ENCODE measurements around the gene FKBP5. TPM values are rescaled to one million over a fixed set of nuclear protein-coding genes. Genes with fewer than 3 reads are reported as not detected.

Gene FKBP5
- total RNA-seq, 3 donors from 2014 or later = 167 to 970 (median 266) TPM

- H3K27me3 ChIP-seq = no peaks in the 10 kb centered on the region
- H3K4me1 ChIP-seq = peaks cover 0 to 2% of the 10 kb centered on the region in 2 donors
- no peaks in the 10 kb centered on the region for H3K9me3 ChIP-seq
- TF ChIP-seq POLR2A (IDR thresholded peaks at IDR 0.05) (no peak), CTCF (IDR thresholded peaks at IDR 0.05) (no peak), POLR2AphosphoS5 (IDR thresholded peaks at IDR 0.05) (no peak)
- peak overlapping the region in 1 of 2 donors; percentile 94 for H3K27ac ChIP-seq
- H3K4me3 ChIP-seq = peak overlapping the region; percentile 76 to 99 (median 86)
- intact Hi-C loops (cut with DNase I; ENCODE audit: low total_unique reads) = loop anchor here (2.0 to 5.0 kb wide), 2 partner anchors 44 to 866 kb away; no protein-coding TSS in a partner anchor
- no peak for DNase-seq (ENCODE audit: low spot score in 2 of 2)
- H3K36me3 ChIP-seq = no peaks in the 10 kb centered on the region
These were observed 2.3 kb downstream of the FKBP5 start for GRCh38 chr6:35686436-35686835.

GRCh38 chr6:35683267-35683666 is 5.4 kb downstream of the FKBP5 start:
- intact Hi-C loops (cut with DNase I; ENCODE audit: low total_unique reads) = no loop called here
- Histone ChIP-seq H3K4me1 (no peaks in the 10 kb centered on the region), H3K27ac (no peak overlapping the region), H3K27me3 (no peaks in the 10 kb centered on the region), H3K4me3 (no peak overlapping the region), H3K36me3 (no peaks in the 10 kb centered on the region), H3K9me3 (no peaks in the 10 kb centered on the region)
- no peak for TF ChIP-seq CTCF (IDR thresholded peaks at IDR 0.05)
- no peak for TF ChIP-seq POLR2AphosphoS5 (IDR thresholded peaks at IDR 0.05)
- TF ChIP-seq POLR2A (IDR thresholded peaks at IDR 0.05) = no peak
- no peak for DNase-seq (ENCODE audit: low spot score in 2 of 2)

- Histone ChIP-seq H3K36me3 (no peaks in the 10 kb centered on the region), H3K27ac (no peak overlapping the region), H3K27me3 (no peaks in the 10 kb centered on the region), H3K9me3 (no peaks in the 10 kb centered on the region), H3K4me3 (no peak overlapping the region), H3K4me1 (no peaks in the 10 kb centered on the region)
- DNase-seq (ENCODE audit: low spot score in 2 of 2) = no peak
- intact Hi-C loops (cut with DNase I; ENCODE audit: low total_unique reads) = no loop called here
- TF ChIP-seq POLR2AphosphoS5 (IDR thresholded peaks at IDR 0.05) = no peak
- TF ChIP-seq POLR2A (IDR thresholded peaks at IDR 0.05) = no peak
- no peak for TF ChIP-seq CTCF (IDR thresholded peaks at IDR 0.05)
These were observed 7.4 kb downstream of the FKBP5 start for GRCh38 chr6:35681298-35681697.

GRCh38 chr6:35679399-35679798 is 9.3 kb downstream of the FKBP5 start:
- Histone ChIP-seq H3K36me3 (no peaks in the 10 kb centered on the region), H3K9me3 (no peaks in the 10 kb centered on the region), H3K4me1 (no peaks in the 10 kb centered on the region), H3K27ac (no peak overlapping the region), H3K4me3 (no peak overlapping the region), H3K27me3 (no peaks in the 10 kb centered on the region)
- intact Hi-C loops (cut with DNase I; ENCODE audit: low total_unique reads) = no loop called here
- TF ChIP-seq POLR2AphosphoS5 (IDR thresholded peaks at IDR 0.05) (no peak), POLR2A (IDR thresholded peaks at IDR 0.05) (no peak), CTCF (IDR thresholded peaks at IDR 0.05) (no peak)
- no peak for DNase-seq (ENCODE audit: low spot score in 2 of 2)

- H3K9me3 ChIP-seq = no peaks in the 10 kb centered on the region
- no peaks in the 10 kb centered on the region for H3K4me1 ChIP-seq
- H3K4me3 ChIP-seq = no peak overlapping the region
- intact Hi-C loops (cut with DNase I; ENCODE audit: low total_unique reads) = no loop called here
- TF ChIP-seq POLR2A (IDR thresholded peaks at IDR 0.05) (no peak), POLR2AphosphoS5 (IDR thresholded peaks at IDR 0.05) (no peak), CTCF (IDR thresholded peaks at IDR 0.05) (no peak)
- H3K27me3 ChIP-seq = no peaks in the 10 kb centered on the region
- no peak overlapping the region for H3K27ac ChIP-seq
- DNase-seq (ENCODE audit: low spot score in 2 of 2) = no peak
- no peaks in the 10 kb centered on the region for H3K36me3 ChIP-seq
These were observed 9.9 kb downstream of the FKBP5 start for GRCh38 chr6:35678814-35679213.
